Activated naive CD4-positive, alpha-beta T cell treated with Interleukin-2 at 50 U/mL for 16 hours (primary cell): Measurements from ENCODE around the gene PLCH2.
A peak's percentile ranks its signal among the peaks of the same experiment; 100 is the strongest.
"Not testable (repeated sequence)": the region's sequence is repeated elsewhere in the genome, so short reads cannot be mapped to it uniquely, and the experiment has no call there.

Source experiments
- DNase-seq: peaks from one replicate; pipeline ENCODE4 v3.0.0-alpha.2; 2020

Gene PLCH2

DNA sequence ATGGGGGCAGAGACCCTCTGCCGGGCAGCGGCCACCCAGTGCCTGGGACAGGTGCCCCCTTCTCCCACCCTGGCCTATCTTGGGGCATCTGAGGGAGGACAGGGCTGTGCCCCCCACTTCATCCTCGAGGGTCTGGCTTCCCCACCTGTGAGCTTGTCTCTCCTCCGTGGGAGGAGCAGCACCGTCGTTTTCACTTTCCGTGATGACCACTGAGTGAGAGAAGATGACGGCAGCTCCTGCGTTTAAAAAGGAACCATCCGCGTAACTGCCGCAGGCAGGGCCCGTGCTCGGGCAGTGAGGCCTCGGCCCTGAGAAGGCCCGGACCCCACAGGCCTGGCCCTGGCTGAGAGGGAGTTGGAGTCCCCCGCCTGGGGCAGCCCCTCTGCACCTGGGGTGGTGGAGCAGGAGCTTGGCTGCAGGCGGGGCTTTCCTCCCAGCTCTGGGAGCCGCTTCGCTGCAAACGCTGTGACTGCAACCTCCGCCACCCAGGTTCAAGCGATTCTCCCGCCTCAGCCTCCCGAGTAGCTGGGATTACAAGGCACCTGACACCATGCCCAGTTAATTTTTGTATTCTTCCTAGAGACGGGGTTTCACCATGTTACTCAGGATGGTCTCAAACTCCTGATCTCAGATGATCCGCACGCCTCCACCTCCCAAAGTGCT, 73.4 kb downstream of the PLCH2 start:
- not testable (repeated sequence) for DNase-seq

DNA sequence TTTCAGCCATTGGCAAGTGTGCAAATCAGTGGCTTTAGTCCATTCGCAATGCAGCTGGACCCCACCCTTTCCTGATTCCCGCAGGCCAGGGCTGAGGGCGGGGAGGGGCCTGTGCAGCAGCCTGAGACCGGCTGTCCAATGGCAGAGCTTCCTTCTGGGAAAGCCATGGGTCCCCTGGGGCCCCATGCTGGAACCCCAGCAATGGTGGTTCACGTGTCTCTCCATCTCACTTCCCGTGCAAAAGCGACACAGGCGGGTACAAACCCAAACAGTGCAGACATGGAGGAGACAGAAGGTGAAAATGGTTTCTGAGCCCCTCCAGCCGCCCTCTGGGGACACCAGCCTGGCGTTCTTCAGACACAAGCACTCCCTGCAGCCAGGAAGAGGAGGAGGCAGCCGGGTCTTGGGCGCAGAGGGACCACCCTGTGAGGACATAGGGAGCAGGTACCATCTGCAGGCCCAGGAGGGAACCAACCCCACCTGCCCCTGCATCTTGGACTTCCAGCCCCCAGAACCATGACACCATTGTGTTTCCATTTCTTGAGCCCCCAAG, 74.3 kb downstream of the PLCH2 start:
- DNase-seq: not testable (repeated sequence)

DNA sequence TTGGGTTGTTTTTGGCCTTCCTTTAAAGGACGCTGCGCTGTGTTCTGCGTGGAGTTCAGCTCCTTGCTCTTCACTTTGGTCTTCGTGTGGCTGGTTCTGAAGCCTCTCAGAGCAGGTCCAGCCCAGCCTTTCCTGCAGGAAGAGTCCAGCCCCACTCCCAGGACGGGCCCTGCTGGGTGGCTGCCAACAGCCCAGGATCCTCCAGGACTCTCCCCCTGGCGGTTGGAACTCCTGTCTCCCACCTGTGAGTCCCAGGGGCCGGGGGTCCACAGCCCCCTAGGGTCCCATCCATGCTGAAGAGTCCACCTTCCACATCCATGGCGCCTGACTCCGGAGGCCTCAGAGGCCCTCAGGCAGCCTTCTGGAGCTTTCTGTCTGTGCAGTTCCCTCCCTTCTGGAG, 75.5 kb downstream of the PLCH2 start:
- not testable (repeated sequence) for DNase-seq

DNA sequence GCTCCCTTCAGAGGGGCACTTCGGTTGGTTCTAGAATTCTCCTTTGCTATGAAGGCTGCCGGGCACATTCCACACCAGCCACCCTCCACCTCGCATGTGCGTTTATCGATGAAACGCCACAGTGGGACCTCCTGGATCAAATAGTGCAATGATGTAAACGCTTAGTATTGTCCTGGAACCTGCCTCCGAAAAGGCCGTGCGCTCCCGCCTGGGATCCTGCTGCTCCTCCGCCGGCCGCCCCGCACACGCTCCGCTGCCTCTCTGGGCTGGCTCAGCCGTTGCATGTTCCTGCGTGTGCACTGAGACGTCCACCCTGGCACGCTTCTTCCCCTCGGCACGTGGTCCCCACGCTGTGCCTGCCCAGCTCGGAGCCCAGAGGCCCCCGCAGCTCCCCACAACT, 76.1 kb downstream of the PLCH2 start:
- no peak for DNase-seq

DNA sequence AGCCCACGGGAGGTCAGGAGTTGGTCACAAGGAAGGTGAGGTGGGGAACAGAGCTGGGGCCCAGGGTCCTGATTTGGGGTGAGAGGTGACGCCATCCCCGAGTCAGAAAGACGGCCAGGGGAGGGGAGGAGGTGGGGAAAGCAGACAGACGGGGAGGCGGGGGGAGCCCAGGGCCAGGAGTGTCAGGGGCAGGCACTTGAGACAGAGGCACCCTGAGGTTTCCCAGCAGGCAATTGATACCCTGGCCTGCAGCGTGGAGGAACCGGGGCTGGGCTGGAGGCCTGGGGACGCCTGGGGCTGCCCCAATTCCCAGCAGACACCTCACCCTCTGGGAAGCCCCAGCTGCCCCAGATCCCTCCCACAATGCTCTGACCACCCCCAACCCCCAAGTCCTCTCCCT, 77.0 kb downstream of the PLCH2 start:
- DNase-seq: not testable (repeated sequence)

DNA sequence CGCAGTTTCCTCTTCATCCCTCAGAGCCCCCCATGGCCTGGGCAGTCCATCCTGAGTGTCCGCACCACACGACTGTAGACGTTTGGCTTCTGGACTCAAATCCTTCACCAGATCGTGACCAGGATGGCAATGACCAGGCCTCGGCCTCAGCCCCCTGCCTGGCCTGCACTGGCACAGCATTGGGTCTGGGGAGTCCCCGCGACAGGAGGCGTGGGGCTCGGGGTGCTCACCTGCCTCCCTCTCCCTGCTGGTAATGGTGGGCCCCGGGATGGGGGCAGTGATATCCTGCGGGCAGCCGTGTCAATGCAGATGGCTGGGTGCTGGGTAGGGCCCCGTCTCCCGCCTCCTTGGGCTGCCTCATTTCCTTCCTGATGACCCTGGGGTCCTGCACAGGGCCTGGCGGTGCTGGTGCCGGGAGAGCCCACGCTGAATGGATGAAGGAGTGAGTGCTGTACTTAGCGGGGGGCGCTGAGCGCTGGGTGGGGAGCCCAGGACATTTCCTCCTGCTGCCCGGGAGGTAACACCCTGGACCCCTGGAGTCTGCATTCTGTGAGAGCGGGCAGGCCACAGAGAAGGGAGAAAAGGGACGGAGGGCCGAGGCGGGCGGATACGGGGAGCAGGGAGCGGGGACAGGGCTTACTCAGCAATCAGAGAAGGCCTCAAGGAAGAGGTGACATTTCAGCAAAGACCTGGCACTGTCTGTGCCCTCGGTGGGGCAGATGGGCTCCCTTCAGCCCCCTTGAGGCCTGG, 78.0 kb downstream of the PLCH2 start:
- no peak for DNase-seq

DNA sequence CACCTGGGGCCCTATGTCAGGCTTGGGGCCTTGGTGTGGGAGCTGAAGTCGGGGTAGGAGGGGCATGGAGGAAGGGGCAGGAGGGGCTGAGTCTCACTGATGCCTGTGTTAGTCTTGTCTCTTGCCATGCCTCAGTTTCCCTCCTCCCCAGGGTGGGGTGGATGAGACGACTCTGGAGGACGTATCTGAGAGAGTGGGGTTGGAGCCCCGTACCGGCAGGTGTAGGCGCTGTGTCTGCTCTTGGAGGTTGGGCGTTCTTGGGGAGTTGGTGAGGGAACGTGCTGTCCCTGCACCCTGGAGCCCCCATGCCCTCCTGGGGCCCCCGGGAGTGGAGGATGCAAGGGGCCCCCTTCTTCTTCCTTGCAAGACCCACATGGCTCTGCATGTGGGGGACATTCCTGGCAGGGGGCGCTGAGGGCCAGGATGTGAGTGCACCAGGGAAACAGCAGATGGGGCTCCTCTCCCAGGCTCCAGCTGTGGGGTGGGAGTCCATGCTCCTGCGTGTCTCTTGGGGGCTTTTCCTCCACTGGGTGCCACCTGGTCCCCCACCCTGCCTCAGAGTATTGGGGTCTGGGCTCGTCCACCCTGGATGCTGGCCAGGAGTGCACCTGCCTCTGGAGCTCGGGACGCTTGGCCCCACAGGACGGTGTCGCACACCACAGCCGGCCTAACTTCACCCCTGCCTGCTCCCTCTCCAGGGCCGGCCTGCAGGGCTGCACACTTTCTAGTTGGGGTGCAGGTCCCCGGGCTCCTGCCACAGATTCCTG, 78.7 kb downstream of the PLCH2 start:
- peak; percentile 45 for DNase-seq
